Measurements from ENCODE around the gene SUPT3H. TPM values are rescaled to one million over a fixed set of nuclear protein-coding genes. Genes with fewer than 3 reads are reported as not detected.

SUPT3H gene
- total and polyA plus RNA-seq, 2 experiments from 2014 or later = 12.4 to 19.4 TPM

DNA sequence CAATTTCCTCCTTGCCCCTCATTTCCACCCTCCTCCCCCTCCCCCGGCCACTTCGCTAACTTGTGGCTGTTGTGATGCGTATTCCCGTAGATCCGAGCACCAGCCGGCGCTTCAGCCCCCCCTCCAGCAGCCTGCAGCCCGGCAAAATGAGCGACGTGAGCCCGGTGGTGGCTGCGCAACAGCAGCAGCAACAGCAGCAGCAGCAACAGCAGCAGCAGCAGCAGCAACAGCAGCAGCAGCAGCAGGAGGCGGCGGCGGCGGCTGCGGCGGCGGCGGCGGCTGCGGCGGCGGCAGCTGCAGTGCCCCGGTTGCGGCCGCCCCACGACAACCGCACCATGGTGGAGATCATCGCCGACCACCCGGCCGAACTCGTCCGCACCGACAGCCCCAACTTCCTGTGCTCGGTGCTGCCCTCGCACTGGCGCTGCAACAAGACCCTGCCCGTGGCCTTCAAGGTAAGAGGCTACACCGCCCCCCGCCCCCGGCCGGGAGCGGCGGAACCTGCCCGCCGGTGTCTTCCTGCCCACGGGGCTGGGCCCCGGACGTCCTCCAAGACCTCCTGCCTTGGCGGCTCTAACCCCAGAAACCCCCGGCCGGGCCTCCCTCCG is 44.9 kb upstream of the SUPT3H start:
- Histone ChIP-seq H3K27ac (no peak overlapping the region), H3K36me3 (no peaks in the 10 kb centered on the region), H3K4me1 (ENCODE audit: low read depth) (peaks cover 5% of the 10 kb centered on the region), H3K4me3 (peak overlapping the region; percentile 48), H3K27me3 (peaks cover 90% of the 10 kb centered on the region), H3K9me3 (ENCODE audit: low read depth) (no peaks in the 10 kb centered on the region)
- peak; percentile 36 to 76 for DNase-seq (ENCODE audit: low read depth in 1 of 2, low spot score in 1 of 2)
- TF ChIP-seq CTCF (IDR thresholded peaks at IDR 0.05; ENCODE audit: low read depth, low read length) = no peak

DNA sequence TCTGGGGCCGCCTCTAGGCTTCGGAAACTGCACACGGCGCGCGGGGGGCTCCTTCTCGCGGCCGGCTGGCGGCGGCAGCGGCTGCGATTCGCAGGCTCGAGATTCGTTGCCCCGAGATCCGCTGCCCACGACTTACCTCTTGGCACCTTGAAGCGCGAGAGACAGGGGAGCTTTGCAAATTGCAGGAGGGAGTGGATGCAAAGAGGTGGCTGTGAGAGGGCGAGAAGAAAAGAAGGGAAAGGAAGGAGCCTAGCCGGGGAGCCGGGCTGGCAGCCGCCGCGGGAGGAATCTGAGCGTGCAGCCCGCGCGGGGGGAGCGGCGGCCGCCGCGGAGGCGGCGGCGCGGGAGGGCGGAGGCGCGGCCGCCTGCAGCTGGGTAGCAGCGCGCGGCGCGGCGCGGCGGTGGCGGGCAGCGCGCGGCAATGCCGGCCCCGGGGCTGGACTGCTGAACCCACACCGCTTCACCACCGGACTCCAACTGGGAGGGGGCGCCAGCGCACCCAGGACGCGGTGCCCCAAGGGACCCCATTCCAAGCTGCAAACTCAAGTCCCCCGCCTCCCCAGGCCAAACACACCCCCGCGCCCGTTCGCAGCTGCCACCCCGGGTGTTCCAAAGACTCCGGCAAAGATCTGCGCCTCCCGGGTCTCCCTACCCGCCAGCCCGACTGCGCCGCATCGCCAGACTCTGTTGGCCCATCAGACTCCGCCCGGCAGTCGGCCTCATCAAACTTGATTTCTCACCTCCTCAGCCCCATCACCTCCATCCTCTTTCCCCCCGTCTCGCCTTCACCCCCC is 44.2 kb upstream of the SUPT3H start:
- peak; percentile 46 for TF ChIP-seq CTCF (IDR thresholded peaks at IDR 0.05; ENCODE audit: low read depth, low read length)
- no peaks in the 10 kb centered on the region for H3K9me3 ChIP-seq (ENCODE audit: low read depth)
- H3K36me3 ChIP-seq = no peaks in the 10 kb centered on the region
- H3K4me1 ChIP-seq (ENCODE audit: low read depth) = peaks cover 5% of the 10 kb centered on the region
- H3K4me3 ChIP-seq = peak overlapping the region; percentile 48
- no peak overlapping the region for H3K27ac ChIP-seq
- peak; percentile 62 to 81 for DNase-seq (ENCODE audit: low read depth in 1 of 2, low spot score in 1 of 2)
- peaks cover 93% of the 10 kb centered on the region for H3K27me3 ChIP-seq

DNA sequence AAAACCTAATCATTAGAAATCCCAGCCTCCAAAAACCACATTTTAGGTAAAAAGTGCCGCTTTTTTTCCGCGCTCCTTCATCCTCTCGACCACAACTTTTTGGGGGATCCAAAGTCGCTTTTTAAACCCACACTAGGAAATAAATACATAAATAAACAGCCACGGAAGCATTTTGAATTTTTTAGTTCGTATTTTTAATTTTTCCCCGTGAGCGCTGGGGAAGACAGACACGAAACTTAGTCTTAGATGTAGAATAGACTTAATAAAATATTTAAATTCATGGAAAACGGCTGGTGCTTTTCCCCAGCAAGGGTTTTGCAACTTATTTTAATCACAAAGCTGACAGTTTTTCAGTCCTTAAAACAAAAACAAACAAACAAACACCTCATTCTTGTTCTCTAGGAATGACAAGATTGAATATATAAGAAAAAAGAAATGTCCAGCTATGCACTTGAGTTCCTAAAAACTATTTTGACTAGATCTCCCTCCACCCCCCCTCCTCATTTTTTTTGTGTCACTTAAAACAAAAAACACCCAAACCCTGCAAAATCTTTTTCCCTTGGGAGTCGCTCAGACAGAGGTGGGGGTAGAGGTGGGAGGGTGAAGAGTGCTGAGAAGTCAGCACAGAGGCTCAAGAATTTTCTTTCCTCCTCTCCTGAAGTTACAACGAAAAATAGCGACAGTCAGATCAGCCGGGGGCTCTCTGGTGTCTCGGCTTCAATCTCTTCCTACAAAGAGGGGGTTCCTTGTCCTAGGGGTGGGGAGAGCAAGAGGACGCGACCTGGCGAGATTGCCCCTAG is 43.4 kb upstream of the SUPT3H start:
- Histone ChIP-seq H3K27ac (no peak overlapping the region), H3K36me3 (no peaks in the 10 kb centered on the region), H3K27me3 (peaks cover 93% of the 10 kb centered on the region), H3K4me3 (peak overlapping the region; percentile 48), H3K9me3 (ENCODE audit: low read depth) (no peaks in the 10 kb centered on the region), H3K4me1 (ENCODE audit: low read depth) (peaks cover under 1% of the 10 kb centered on the region)
- TF ChIP-seq CTCF (IDR thresholded peaks at IDR 0.05; ENCODE audit: low read depth, low read length) = no peak
- peak in 1 of 2 donors; percentile 56 for DNase-seq (ENCODE audit: low read depth in 1 of 2, low spot score in 1 of 2)

DNA sequence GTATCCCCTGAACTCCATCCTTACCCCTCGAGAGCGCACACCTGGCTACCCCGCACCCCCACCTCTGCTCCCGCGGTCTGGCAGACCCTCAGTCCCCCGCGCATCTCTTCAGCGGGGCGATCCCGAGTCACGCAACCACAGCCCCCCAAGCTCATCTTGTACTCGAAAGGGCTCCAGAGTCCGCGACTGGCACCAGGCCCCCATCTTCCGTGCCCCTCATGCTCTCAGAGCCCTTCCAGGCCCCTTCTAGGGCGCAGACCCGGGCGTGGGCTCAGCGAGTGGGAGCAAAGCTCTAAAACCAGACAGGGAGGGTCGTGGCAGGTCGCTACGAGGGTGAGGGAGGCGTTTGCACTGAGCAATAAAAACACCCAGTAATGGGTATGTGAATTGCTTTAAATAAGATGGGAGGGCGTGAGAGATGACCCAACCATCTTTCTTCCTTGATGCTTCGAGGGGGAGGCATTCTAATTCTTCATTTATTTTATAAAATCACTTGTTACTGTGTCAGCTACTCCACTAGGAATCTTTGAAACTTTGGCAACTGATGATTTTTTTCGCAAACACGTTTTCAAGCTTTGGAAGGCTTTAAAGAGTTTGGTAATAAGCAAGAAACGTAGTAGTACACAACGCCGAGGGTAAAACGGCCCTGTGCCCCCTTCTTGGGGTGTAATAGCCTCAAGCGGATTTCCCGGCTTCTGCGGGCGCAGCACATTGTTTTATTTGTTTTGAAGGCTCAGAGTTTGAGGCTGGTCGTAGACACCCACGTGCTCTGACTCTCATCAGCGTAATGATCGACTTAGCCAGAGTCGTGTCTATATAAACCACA is 42.6 kb upstream of the SUPT3H start:
- no peak for TF ChIP-seq CTCF (IDR thresholded peaks at IDR 0.05; ENCODE audit: low read depth, low read length)
- Histone ChIP-seq H3K4me1 (ENCODE audit: low read depth) (no peaks in the 10 kb centered on the region), H3K36me3 (no peaks in the 10 kb centered on the region), H3K27me3 (peaks cover 93% of the 10 kb centered on the region), H3K9me3 (ENCODE audit: low read depth) (no peaks in the 10 kb centered on the region), H3K4me3 (no peak overlapping the region), H3K27ac (no peak overlapping the region)
- peak in 1 of 2 donors; percentile 79 for DNase-seq (ENCODE audit: low read depth in 1 of 2, low spot score in 1 of 2)

DNA sequence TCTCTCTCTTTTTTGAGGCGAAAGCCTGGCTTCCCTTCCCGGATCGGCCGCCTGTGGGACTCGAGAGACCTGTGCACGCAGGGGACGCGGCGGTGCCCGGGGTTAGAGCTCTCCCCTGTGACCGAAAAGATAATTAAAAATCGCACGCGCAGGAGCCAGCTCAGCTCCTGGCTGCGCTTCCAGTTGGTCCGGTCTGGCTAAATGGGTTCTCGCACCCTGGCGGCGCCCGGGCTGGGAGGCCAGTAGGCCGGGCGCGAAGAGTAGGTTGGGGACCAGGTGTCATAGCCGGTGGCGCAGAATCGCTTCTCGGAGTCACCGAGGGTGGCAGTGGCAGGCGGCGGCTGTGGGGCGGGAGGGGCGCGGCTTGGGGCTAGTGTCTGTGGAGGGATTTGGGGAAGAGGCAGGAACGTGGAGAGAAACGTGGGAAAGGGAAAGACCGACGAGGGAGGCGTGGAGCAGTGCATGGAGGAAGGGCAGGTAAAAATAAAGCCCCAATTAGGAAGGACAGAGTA is 41.9 kb upstream of the SUPT3H start:
- peak; percentile 35 for TF ChIP-seq CTCF (IDR thresholded peaks at IDR 0.05; ENCODE audit: low read depth, low read length)
- peak; percentile 72 to 81 for DNase-seq (ENCODE audit: low read depth in 1 of 2, low spot score in 1 of 2)
- Histone ChIP-seq H3K36me3 (no peaks in the 10 kb centered on the region), H3K4me1 (ENCODE audit: low read depth) (no peaks in the 10 kb centered on the region), H3K27ac (no peak overlapping the region), H3K9me3 (ENCODE audit: low read depth) (no peaks in the 10 kb centered on the region), H3K27me3 (peaks cover 86% of the 10 kb centered on the region), H3K4me3 (peak overlapping the region; percentile 18)
